DOHH2 (cell line): ENCODE data around the gene FNDC3B.

Experiments
- CTCF ChIP-seq: fragments of 200-600 bp; sonication (generic); IDR thresholded peaks from one replicate; pipeline ENCODE4 v1.5.1; 2014; ENCODE audit warnings: antibody characterized with exemption, mild to moderate bottlenecking, low read depth, low read length; ENCODE audit not compliant: poor library complexity, severe bottlenecking
- EZH2phosphoT487 ChIP-seq: fragments of 200-600 bp; sonication (generic); IDR thresholded peaks from 2 replicates; pipeline ENCODE4 v1.6.1; 2017; ENCODE audit warnings: borderline replicate concordance, mild to moderate bottlenecking, antibody characterized with exemption, low read length, moderate library complexity, mixed read lengths

DNA sequence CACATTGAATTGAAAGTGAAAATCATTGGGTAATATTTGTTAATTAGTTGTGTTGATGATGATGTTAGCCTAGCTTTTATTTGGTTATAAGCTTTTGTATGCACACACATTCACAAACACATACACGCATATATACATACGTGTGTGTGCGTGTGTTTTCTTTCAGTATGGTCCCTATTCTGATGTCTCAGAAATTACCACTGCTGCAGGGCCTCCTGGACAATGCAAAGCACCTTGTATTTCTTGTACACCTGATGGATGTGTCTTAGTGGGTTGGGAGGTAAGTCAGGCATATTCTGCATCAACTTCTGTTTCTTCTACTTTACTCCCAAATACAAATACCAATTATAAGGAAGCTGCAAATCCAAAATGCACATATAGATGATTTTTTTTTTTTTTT, 306.8 kb downstream of the FNDC3B start:
- TF ChIP-seq EZH2phosphoT487 (no peak), CTCF (no peak)
